Measurements from ENCODE around the gene ODF2L. TPM values are rescaled to one million over a fixed set of nuclear protein-coding genes. Genes with fewer than 3 reads are reported as not detected.

ODF2L gene
- total RNA-seq, 1 experiment from 2014 or later: 27.3 TPM

- H3K56ac ChIP-seq (ENCODE audit: insufficient read length, low read depth, low read length): no peak overlapping the region
- no peak overlapping the region for H2AK5ac ChIP-seq (ENCODE audit: insufficient read length, low read length)
- H3K4ac ChIP-seq (ENCODE audit: low read depth, low read length): no peak overlapping the region
- H3K27me3 ChIP-seq (ENCODE audit: insufficient read depth, low read length): no peaks in the 10 kb centered on the region
- H3K9ac ChIP-seq (ENCODE audit: extremely low read depth, insufficient read length, low read length): no peak overlapping the region
- no peaks in the 10 kb centered on the region for H3K36me3 Mint-ChIP-seq (ENCODE audit: insufficient read depth in 1 of 3, low read depth in 3 of 3)
- no peak overlapping the region for H2AFZ ChIP-seq (ENCODE audit: low read length)
- no peaks in the 10 kb centered on the region for H3K27me3 Mint-ChIP-seq (ENCODE audit: low read depth)
- no peak overlapping the region for H3K18ac ChIP-seq (ENCODE audit: insufficient read length, low read depth, low read length)
- no peaks in the 10 kb centered on the region for H3K79me2 ChIP-seq (ENCODE audit: insufficient read depth, low read length)
- H3K14ac ChIP-seq (ENCODE audit: insufficient read depth, low read length): no peak overlapping the region
- no peak overlapping the region for H4K91ac ChIP-seq (ENCODE audit: insufficient read length, low read depth, low read length)
- H3K79me1 ChIP-seq (ENCODE audit: insufficient read depth, low read depth, low read length, poor library complexity, severe bottlenecking): no peaks in the 10 kb centered on the region
- H3K23ac ChIP-seq (ENCODE audit: insufficient read length, low read depth, low read length): no peak overlapping the region
- H2BK20ac ChIP-seq (ENCODE audit: low read depth, low read length, poor library complexity, severe bottlenecking): no peak overlapping the region
- no peak overlapping the region for H3K4me3 Mint-ChIP-seq
- H2BK12ac ChIP-seq (ENCODE audit: insufficient read length, low read depth, low read length): no peak overlapping the region
- no peak overlapping the region for H2BK120ac ChIP-seq (ENCODE audit: low read depth, low read length, poor library complexity, severe bottlenecking)
- no peaks in the 10 kb centered on the region for H3K4me1 ChIP-seq (ENCODE audit: insufficient read depth, low read length)
- no peak overlapping the region for H2BK15ac ChIP-seq (ENCODE audit: low read depth, low read length)
- H3K9me3 Mint-ChIP-seq: no peaks in the 10 kb centered on the region
- H4K5ac ChIP-seq (ENCODE audit: insufficient read length, low read depth, low read length): no peak overlapping the region
- peak overlapping the region in 1 of 3 experiments; percentile 72; a peak in 1 of 7 replicates for H3K27ac Mint-ChIP-seq
- DNase-seq: no peak
- no peak overlapping the region for H3K4me2 ChIP-seq (ENCODE audit: insufficient read depth, insufficient read length, low read length)
- H3K23me2 ChIP-seq (ENCODE audit: insufficient read length, low read depth, low read length, poor library complexity, severe bottlenecking): no peaks in the 10 kb centered on the region
- TF ChIP-seq CTCF (conservative IDR thresholded peaks at IDR 0.05): no peak
- no peaks in the 10 kb centered on the region for H3K9me3 ChIP-seq (ENCODE audit: control insufficient read depth, low read depth, low read length)
- no peak overlapping the region for H3K27ac ChIP-seq (ENCODE audit: insufficient read length, low read depth, low read length)
- no peaks in the 10 kb centered on the region for H3K4me1 Mint-ChIP-seq
- no peak overlapping the region for H2BK5ac ChIP-seq (ENCODE audit: insufficient read length, low read length)
- H3T11ph ChIP-seq (ENCODE audit: low read length): no peak overlapping the region
- H4K20me1 ChIP-seq (ENCODE audit: control insufficient read depth, insufficient read depth, insufficient read length): no peaks in the 10 kb centered on the region
- H4K8ac ChIP-seq (replicated peaks; ENCODE audit: insufficient read length, low read depth, low read length): no peak overlapping the region
Measured at GRCh38 chr1:86325264-86325663, 70.9 kb downstream of the ODF2L start.
